Ecto neural progenitor cell (in vitro differentiated cells): ENCODE data around the gene TRIM44.
"Not testable (repeated sequence)": the region's sequence is repeated elsewhere in the genome, so short reads cannot be mapped to it uniquely, and the experiment has no call there.

Source experiments
- DNase-seq: peaks from one replicate; pipeline ENCODE4 v3.0.0-alpha.2; 2018; ENCODE audit warnings: low spot score

The TRIM44 gene

DNA sequence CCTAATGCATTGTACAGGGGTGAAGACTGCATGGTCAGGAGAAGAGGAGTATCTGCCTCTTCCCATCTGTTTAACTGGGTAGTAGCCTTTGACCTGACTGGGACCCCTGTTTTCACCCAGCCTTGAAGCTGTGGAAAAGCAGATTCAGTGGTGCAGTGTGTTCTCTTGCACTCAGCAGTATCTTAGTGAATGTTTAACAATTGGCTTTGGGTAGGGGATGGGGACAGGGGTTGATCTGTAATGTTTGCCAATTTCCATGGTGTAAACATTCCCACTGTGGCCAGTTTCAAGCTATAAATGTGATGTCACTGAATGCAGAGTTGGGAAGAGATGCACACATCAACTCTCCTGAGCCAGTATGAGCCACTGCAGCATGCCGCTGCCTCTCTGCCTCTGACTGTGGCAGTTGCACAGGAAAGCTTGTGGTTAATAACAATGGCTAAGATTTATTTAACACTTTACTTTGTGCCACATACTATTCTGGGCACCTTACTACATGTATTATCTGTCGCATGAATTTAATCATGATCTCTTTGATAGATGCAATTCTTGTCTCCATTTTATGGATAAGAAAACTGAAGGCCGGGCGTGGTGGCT lies 28.6 kb upstream of the TRIM44 start:
- no peak for DNase-seq

DNA sequence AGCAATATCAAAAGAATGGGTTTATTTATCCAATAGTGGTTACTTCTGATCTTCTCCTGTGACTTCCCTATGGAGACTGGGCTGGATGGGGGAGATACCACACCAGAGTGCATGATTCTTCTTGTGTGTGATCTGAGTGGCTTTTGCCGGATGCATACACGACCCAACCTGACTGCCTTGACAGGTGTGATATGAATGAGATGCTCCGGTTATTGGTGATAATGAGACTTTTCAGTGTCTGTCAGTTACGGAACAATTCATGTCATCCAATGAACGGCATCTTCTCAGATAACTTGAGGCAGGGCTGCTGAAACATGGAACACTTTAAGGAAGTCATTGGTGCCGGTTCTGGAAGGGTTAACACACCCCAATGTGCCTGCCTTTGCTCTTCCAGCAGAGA lies 26.6 kb upstream of the TRIM44 start:
- DNase-seq: no peak

DNA sequence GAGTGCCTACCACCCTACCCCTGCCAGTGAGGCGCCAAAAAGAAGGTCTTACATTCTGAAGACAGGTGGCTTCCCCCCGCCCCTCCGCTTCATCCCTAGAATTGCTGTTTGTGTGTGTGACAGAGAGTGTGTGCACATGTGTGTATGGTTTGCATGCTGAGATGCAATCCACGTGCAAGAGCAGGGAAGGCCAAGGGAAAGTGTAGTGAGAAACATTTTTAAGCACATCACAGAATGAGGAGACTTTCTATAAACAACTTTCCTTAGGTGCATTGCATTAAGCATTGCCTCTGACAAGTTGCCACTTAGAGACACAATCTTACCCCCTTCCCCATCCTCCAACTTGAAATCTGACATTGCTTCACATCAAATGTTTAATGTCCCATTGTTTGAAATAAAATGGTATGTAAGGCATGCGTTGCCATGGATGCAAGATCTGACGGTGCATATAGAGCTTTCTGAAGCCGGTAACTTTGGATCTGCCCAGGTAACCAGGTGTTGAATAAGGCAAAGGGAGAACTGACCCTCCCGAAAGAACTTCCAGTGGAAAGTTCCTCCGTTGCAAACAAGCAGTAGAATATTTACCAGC lies 22.9 kb upstream of the TRIM44 start:
- DNase-seq: no peak

DNA sequence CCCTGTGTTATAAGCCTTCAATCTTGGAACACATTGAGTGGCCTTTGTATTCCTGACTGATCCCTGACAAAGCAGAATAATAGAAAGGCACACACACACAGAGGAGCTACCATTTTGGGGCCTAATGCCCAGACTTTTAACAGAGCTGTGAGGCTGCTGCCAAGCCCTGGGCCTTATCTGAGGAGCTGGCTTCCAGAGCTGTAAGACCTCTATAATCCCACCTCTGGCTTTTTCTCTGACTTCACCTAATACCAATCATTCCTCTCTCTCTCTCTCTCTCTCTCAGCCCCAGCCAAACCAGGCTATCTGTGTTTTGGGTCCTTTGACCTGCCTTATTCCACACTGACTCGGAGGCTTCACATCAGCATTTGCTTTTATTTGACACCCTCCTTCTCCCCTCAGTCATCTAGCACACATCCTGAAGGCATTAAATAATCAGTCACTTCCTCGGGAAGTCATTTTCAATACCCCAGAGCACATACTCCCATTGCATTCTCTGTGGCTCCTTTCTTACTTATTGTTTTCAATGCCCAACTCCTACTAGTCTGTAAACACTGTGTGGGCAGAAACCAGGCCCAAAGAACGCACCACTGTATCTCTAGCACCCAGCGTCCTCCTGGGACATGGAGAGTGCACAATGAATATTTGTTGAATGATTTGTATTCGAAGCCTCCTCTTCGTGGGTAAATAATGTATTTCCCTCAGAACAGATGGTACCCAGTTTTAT lies 21.2 kb upstream of the TRIM44 start:
- DNase-seq: no peak

DNA sequence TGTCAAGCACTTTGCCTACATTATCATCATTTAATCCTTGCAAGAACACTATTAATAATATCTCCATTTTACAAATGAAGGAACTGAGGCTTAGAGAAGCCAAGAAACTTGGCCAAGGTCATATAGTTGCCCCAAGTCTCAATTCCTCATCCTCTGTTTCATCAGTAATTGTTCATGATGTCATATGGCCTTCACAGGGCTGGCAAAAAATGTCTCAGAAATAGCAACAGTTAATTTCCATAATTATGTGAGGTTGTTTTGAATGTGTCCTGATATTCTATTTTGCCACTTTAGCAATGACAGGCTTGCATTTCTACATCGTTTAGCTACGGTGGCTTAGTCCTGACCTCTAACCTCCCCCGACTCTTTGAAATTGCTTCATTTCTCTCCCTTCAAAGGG lies 20.6 kb upstream of the TRIM44 start:
- DNase-seq: no peak

DNA sequence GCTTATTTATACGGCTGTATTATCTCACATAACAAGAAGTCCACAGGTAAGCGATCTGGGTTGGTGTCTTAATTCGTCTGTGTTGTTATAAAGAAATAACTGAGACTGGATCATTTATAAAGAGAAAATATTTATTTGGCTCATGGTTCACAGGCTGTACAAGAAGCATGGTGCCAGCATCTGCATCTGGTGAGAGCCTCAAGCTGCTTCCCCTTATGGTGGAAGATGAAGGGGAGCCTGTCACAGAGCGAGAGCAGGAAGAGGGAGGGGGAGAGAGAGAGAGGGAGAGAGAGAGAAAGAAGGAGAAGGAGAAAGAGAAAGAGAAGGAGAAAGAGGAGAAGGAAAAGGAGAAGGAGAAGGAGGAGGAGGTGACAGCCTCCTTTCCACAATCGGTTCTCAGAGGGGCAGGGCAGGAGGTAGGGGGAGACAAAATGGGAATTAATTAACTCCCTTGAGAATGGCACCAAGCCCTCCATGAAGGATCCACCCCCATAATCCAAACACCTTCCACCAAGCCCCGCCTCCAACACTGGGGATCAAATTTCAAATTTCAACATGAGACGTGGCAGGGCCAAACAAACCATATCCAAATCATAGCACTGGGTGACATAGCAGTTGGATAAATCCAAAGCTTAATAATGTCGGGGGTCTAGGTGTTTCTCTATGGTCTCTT lies 15.0 kb upstream of the TRIM44 start:
- no peak for DNase-seq

DNA sequence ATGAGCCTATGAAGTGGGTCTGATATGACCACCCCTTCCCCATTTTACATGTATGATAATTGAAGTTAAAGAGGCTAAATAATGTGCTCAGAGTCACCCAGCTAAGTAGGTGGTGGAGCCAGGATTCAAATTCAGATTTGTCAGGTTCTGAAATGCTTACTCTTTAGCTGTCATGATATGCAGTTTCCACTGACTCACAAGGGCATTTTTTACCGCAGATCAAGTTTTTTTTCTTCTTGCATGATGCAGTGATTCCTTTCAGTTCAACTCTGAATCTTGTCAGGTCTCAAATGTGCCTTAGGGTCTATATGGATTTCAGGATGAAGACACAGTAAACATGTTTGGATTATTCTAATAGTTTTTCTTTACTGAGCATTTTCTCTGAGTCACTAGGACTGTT lies 12.6 kb upstream of the TRIM44 start:
- DNase-seq: no peak

DNA sequence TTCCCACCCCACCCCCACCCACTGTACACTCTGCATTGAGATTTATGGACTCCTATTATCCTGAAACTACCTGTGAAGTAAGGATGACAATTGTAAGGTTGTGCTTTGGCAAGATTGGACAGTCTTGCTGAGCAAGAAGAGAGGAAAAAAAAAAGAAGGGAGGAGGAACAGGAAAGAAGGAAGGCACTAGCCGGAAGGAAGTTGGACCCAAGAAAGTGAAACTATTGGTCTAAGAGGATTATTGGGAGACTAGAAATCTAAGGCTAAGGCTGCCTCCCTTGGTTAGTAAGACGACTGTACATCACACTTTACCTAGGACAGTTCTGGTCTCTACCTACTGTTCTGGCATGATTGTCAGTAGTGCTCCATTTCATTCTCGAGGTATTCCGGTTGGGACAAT lies 12.1 kb upstream of the TRIM44 start:
- DNase-seq: no peak

DNA sequence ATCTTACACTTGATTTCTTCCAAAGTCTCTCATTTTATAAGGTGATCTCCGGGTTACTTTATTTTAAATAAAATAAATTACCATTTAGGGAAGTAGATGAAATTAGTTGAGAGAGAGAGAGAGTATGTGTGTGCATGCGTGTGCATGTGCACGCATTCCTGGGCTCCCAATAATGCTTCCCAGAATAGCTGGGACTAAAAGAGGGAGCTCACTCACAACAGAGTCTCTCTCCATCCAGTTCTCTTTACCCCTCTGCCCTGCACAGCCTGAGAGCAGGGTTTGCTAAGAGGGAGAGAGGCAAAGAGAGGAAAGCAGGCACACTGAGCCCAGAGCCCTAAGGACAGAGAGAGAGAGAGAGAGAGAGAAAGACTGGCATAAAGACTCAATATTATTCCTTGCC lies 11.3 kb upstream of the TRIM44 start:
- no peak for DNase-seq

DNA sequence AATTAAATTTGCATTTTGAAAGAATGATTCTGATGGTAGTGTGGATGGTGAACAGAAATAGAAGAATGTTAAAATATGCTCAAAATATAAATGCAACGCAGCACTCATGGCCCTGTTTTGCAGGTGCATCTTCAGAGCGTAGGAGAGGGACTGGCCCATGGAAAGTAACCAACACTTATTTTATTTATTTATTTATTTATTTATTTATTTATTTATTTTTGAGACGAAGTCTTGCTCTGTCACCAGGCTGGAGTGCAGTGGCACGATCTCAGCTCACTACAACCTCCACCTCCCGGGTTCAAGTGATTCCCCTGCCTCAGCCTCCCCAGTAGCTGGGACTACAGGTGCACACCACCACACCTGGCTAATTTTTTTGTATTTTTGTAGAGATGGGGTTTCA lies 9.8 kb upstream of the TRIM44 start:
- DNase-seq: not testable (repeated sequence)

DNA sequence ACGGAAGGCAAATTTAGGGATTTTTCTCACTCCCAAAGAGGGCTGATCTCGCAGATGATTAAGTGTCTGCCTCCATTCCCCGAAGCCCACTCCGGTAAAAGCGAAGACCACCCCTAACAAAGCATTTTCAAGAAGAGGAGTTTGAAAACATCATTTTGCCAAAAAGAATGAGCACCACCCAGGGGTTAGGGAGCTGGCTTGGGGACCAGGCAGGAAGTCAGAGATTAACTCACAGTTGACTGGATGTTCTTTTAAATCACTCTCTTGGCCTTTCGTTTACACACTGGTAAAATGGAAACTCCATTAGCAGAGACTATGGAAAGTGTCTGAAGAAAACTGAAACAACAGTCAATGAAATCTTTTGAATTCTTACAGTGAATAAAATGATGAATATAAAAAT lies 7.9 kb upstream of the TRIM44 start:
- DNase-seq: no peak

DNA sequence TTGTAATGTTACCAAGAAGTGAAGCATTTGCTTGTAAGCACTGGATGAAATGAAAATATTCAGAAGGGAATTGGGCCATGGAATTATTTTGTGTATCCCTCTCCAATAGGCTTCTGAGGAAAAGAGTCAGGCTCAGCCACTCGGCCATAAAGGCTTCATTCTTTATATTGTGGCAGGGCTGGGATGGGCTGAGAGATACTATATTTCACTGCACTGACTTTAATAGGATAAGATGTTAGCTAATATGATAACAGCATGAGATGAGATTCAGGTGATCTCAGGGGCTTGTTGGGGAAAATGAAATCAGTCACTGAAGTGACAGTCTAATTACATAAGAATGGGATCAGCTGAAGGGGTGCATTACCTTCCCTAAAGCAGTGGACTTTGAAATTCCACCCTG lies 7.3 kb upstream of the TRIM44 start:
- DNase-seq: no peak

DNA sequence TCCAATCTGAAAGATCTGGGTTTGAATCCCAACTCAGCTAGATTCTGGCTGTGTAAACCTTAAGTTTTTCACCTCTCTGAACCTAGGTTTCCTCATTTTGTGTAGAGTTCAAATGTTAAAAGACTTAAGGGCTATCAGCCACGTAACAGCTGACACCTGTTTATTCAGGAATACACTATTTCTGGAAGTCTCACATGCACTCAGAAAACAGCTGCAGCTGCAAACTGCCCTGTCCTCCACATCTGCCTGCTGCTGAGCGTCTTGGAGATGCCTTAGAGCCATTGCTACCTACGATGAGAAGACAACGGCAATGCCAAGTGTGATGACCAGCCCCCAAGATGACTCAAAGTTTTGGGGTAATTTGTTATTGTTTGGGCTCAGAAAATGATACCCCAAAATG lies 6.7 kb upstream of the TRIM44 start:
- no peak for DNase-seq

DNA sequence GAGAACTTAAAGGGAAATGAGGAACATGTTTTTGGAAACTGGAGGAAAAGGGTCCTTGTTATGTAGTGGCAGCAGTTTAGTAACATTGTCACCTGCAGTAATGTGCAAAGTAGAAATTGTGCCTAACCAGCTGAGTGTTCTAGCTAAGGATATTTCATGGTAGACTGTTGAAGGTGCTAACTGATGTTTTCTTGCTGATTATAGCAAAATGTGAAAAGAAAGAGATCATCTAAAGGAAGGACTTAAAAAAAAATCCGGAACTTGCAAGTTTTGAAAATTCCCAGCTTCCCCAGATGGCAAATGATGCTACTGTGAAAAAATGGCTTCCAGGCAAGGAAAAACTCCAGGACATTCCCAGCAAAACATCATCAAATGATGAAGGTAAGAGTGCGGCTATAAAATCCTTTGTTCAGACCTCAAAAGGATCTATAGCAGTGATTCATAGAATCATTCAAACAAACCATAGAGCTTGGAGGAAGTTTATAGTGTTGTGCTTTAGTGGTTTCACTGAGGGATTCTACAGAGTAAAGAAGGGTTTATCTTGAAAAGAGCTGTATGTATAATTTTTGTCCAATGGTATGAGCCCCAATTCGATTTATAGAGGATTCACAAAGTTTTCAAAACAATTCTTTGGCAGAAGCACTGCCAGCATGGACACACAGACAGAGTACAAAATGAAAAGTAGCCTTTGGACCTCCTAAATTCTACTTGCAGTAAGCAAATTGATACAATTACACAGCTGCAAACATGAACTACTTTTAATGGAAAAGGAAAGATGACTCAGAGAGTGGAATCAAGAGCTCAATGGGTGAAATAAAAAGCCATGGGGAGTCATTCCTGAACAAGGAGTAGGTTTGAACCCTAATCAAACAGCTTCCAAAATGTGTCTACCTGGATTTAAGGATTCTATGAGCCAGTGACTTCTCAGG lies 4.3 kb upstream of the TRIM44 start:
- DNase-seq: no peak

DNA sequence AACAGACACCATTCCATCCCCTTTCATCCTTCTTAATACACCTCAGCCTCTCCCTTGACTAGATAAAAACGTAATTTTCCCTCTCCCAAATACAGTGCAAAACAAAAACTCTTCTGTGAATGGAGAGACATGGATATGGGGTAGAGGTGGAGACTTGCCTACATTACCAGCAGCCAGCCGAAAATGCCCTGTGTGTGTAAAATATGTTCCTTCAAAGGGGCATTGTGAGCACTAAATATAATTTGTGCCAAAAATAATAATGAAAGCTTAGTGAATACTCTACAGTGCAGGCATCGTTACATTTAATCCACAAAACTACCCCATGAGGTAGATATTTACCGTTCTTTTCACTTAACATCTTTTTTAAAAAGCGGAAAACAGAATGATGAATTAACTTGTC lies 1.0 kb upstream of the TRIM44 start:
- no peak for DNase-seq

DNA sequence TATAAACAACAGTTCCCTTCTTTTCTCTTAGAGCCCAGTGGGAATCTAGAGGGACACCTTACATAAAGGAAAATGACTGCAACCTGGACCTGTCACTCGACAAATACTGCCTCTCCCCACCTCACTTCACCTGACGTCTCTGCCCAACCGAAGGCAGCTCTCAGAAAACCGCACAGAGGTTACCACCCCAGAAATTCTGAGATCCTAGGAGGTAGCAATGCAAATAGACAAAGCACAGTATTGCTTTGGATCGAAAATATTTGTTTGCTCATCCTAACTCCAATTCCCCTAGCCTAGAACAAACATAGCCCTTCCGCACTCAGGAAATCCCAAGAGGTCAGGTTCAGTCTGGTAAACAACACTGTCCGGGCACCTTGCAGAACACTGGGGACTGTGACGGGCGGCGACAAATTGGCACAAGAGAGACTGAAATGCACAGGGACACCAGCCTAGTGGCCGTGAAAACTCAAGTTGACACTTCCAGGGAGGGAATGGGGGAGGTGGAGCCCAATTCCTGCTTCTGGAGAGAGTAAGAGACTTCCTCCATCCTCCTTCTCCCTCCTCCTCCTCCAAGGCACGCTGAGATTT lies 420 bp upstream of the TRIM44 start:
- DNase-seq: no peak

DNA sequence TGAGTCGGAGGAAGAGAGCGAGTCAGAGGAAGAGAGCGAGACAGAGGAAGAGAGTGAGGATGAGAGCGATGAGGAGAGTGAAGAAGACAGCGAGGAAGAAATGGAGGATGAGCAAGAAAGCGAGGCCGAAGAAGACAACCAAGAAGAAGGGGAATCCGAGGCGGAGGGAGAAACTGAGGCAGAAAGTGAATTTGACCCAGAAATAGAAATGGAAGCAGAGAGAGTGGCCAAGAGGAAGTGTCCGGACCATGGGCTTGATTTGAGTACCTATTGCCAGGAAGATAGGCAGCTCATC lies 780 bp downstream of the TRIM44 start:
- no peak for DNase-seq

DNA sequence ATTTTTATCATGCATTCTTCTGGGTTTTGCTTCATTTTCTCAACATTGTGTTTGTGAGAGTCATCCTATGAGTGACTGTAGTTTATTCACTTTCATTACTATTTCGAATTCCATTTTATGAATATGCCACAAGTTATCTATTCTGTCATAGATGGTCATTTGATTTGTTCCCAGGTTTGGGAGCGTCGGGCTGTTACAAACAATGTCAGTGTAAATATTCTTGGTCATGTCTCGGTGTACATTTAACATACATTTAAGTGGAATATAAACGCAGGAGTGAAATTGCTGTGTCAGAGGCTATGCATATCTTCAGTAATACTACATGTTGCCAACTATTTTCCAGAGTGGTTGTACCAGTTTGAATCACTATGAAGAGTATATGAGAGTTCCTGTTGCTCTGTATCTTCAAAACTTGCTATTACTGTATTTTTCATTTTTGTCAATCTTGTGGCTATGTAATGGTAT lies 2.4 kb downstream of the TRIM44 start:
- no peak for DNase-seq

DNA sequence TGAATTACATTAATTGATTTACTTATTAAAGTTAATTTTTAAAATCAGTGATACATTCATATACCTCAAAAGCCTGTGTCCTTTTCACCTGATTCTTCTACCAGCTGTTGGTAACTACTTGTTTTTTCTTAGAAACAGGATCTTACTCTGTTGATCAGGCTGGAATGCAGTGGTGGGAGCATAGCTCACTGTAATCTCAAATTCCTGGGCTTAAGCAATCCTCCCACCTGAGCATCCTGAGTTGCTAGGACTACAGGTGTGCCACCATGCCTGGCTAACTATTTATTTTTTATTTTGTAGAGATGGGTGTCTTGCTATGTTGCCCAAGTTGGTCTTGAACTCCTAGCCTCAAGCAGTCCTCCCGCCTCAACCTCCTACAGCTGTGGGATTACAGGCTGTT lies 4.7 kb downstream of the TRIM44 start:
- DNase-seq: no peak

DNA sequence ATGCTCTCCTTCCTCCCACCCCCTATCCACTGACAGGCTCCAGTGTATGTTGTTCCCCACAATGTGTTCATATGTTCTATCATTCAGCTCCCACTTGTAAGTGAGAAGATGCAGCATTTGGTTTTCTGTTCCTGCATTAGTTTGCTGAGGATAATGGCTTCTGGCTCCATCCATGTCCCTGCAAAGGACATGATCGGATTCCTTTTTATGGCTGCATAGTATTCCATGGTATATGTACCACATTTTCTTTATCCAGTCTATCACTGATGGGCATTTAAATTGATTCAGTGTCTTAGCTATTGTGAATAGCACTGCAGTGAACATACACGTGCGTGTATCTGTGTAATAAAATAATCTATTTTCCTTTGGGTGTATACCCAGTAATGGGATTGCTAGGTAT lies 5.8 kb downstream of the TRIM44 start:
- not testable (repeated sequence) for DNase-seq

DNA sequence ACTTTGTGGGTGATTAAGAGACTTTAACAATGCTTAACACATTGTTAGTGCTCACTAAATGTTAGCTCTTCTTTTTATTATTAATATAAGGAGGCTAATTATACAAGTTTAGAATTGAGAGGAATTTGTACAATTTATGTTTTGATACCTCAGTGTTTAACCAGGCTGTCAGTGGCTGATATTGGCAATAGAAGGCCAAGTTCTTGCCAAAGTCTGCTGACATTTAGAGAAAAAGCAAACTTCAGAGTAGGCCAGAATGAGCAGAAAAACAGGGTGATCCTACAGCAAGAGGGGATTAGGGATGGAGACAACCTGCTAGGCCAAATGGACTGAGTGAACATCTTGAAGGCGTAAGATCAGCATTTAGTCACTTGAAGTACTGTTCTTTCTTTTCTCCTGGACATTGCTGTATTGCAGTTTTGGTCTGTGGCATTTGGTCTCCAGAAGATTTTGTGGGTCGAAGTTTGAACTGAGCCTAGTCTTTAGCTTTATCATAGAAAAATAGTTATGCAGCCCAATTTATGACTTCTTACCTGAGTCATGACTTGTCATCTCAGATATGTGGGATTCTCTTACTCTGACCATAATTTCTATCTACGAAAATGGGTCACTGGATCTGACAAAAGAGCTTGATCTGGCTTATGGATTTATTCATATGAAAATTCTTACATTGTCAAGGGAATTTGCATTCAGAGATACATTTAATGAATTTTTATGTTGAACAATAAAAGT lies 9.0 kb downstream of the TRIM44 start:
- no peak for DNase-seq
